COLO668 (cell line): ENCODE data around the gene TULP3.

ENCODE experiments used
- DNase-seq: peaks from one replicate; lab custom pipeline; 2025; ENCODE audit not compliant: unreplicated experiment; lab: John Stamatoyannopoulos, UW

The TULP3 gene

DNA sequence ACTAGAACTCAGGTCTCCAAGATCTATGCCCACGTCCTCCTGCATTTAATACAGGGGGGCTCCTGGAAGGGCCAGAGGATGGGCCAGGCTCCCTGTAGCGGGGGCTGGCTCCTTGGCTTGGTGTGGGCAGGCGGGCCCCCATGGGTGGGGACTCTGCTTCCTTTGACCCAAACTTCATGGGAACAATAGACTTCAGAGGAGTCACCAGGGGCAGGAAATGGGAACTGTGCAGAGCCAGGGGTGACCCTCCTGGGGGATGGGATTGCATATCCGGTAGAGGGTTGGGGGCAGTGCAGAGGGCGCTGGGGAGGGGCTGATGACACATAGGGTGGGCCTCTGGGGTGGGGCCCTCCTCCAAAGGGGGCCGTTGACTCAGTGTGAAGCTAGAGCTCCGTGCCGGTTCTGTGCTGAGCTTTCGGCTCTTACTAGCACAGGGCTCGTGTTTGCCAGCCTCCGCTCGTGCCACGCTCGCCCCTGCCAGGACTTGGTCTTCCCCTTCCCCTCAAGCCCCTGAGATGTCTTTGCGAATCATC, 73.1 kb downstream of the TULP3 start:
- no peak for DNase-seq

DNA sequence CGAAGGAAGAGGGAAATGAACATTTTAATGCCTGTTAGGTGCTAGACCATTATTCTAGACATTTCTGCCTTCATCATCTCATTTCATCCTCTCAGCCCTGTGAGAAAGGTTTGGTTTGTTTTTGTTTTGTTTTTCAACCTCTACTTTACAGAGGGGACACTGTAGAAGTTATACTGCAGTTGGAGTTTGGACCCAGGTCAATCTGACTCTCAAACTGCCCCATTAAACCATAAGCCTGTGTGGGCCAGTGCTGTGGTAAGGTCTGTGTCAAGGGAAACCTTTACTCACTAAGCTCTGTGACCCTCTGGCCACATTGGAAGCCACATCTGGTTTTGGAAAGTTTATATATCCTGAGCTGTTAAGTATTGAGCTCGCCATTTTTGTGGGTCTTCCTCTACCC, 77.0 kb downstream of the TULP3 start:
- no peak for DNase-seq

DNA sequence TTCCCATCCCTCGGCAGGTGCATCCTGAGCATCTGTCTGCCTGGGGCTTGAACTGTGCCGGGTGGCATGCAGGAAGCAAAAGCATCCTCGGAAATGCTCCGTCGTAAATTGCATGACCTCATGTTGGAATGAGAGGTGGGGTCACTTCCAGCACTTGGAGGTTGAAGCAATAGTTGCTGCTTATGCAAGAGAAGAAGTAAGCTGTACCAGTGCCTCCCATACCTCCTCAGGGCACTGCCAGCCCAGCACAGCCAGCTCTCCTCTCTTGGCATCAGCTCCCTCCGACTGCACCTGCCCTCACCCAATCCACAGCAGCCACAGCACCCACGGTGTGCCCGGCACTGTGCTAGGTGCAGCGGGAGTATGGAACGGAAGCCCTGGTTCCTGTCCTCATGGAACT, 80.1 kb downstream of the TULP3 start:
- DNase-seq = peak; percentile 1

DNA sequence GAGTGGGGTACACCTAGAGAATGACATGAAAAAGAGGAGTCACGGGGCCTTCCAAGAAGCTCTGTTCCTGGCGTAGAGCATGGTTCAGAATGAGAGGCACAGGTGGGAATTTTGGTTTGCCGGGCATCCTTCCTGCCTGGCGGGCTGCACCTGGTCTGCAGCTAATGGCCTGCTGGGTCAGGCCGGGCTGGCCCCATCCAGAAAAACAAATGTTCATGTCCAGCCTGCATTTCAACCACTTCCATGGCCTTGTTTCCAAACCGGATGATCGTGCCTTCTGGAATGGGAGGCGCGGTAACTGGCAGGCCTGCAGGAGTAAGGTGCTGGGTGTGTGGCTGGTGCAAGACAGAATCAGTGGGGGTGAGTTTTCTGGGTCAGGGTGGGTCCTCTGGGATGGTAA, 82.9 kb downstream of the TULP3 start:
- DNase-seq = no peak

DNA sequence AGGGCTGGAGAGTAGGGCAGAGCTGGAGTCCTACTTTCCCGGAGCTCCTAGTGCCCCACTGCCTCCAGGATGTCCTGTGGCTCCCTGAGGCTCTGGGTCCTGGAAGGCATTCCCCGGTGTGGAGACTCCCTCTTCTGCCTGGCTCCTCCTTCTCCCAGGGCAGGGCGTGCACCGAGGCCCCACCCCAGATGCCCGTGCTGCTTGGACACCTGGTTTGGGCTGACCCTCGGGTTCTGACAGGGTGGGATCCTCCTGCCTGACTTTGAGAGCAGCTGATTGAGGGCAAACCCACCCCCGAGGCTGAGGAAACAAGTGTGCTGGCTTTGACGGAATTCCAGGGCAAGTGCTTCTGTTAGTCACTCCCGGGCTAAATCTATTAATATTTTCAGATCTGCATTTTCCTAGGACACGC, 83.9 kb downstream of the TULP3 start:
- no peak for DNase-seq

DNA sequence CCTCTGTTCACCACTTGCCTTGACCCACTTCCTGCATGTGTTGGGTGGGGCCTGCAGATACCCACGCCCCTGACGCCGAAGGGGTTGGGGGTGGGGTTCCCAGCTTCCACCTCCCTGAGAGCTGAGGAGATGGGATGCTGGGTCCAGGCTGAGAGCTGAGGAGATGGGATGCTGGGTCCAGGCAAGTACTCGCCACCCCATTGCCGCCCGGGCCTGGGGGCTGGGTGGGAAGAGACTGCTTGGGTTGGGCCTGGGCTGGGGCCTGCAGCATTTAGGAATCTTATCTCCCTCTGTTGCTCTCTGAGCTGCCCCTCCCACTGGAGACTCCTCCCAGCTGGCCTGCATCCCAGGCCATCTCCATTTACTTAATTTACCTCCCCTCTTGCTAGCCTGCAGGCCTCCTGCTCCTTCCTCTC, 85.9 kb downstream of the TULP3 start:
- no peak for DNase-seq

DNA sequence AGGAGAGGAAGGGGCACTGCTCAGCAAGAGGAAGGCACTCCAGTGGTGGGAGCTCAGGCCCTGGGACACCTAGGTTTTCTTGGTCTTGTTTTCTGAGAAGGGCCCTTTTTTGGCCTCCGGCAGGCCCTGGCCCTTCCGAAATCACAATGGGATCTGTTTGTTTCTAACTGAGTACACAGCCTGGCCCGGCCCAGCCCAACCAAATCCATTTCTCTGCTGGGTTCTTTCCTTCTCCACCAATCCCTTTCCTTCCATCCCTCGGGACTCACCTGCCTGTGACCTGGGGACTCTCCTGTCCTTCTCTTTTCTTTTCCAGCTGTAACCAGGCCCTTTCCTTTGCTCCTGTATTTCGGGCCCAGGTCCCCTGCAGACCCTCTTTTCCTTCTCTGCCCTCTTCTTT, 87.1 kb downstream of the TULP3 start:
- no peak for DNase-seq

DNA sequence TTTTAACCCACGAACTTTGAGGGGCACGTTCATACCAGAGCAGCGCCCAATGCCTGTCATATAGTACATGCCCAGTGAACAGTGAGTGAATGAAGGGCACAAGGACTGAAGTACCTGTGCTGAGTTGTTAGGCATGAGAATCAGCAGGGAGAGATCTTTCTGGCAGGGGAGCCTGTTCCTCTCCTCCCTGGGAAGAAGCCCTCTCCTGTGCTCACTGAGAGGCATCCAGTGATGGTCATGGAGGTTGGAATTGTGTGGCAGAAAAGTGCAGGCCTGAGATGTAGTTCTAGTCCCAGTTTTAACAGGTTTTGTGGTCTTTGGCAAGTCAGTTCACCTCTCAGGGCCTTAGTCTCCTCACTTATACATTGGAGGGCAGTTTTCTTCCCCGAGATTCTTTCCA, 89.1 kb downstream of the TULP3 start:
- DNase-seq = no peak

DNA sequence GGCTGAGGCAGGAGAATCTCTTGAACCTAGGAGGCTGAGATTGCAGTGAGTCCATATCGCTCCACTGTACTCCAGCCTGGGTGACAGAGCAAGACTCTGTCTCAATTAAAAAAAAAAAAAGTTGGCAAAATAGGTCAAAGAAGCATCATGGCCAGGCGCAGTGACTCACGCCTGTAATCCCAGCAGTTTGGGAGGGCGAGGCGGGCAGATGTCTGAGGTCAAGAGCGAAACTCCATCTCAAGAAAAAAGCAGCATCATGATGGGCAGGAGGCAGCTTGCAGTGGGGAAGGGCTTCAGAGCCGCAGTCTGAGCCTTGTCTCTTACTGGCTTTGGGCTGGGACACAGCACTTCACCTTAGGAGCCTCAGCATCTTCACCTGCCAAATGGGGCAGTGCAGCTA, 89.9 kb downstream of the TULP3 start:
- no peak for DNase-seq

DNA sequence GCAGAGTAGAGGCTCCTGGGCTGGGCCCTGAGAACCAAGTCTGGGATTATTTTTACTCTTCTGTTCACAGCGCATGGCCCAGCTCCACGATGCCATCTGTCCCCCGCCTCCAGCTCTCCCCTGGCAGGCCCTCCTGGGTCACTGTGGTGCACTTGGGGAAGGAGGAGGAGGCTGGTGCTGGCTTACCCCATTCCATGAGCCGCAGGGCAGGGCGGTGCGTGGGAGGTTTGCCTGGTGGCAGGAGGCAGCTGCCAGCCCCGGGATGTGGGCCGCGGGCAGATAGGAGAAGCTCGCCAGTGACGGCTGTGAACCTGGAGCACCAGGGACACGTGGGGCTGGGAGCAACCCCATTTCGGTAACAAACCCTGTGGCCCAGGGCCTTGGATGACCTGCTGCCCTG, 91.7 kb downstream of the TULP3 start:
- no peak for DNase-seq

DNA sequence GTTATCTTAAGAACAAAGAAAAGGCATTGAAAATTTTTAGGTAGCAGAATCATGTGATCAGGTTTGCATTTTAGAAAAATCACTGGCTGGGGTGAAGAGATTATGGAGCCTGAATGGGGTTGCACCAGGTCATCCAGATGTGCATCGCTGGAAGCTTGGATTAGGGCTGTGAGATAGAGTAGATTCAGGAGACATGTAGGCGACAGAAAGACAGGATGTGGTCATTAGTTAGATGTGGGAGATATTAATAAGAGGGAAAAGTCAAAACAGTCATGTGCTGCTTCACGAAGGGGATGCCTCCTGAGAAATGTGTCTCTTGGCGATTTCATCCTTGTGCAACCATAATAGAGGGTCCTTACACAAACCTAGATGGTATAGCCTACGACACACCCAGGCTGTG, 93.6 kb downstream of the TULP3 start:
- no peak for DNase-seq

DNA sequence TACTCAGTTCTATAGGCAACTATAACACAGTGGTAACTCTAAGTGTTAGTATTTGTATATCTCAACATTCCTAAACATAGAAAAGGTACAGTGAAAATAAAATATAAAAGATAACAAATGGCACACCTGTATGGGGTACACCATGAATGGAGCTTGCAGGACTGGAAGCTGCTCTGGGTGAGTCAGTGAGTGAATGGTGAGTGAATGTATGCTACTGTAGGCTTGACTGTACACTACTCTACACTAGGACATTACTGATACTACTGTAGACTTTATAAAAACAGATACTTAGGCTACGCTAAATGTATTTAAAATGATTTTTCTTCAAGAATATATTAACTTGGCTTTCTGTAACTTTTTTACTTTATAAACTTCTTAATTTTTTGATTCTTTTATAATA, 94.0 kb downstream of the TULP3 start:
- DNase-seq = no peak

DNA sequence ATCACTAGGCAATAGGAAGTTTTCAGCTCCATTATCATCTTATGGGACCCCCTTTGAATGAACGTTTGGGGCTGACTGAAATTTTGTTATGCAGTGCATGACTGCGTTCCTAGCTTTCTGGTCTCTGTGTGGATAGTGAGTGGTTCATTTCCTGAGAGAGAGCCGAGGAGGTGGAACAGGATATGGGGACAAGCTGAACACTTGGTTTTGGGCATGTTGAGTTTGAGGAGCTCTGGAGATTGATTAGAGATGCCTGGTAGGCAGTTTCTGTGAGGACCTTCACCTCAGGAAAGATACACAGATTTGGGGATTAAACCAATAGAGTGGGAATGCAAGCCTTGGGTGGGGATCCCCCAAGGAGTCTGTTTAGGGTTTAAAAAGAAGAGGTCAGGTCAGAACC, 96.2 kb downstream of the TULP3 start:
- no peak for DNase-seq

DNA sequence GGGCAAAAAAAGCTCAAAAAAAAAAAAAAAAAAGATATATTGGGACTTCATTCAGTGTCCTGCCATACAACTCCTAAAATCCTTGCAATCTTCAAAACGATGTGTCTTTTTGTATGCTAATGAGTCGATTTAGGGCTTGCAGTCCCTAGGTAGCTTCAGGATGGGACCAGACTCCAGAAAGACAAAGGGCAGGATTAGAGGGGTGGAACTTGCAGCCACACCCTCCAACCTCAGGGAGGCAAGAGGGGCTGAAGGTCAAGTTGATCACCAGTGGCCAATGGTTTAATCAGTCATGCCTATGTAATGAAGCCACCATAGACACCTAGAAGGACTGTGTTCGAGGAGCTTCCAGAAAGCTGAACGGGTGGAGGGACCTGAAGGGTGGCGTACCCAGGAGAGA, 97.8 kb downstream of the TULP3 start:
- DNase-seq = no peak
